Neural cell (in vitro differentiated cells): ENCODE data around the gene SUGCT.

Source experiments
- CTCF ChIP-seq: fragments of 450-650 bp; IDR thresholded peaks from 2 replicates; pipeline ENCODE4 v1.5.1; 2014; ENCODE audit warnings: antibody characterized with exemption, mild to moderate bottlenecking, moderate library complexity; ENCODE audit not compliant: poor library complexity, severe bottlenecking
- EP300 ChIP-seq: fragments of 450-650 bp; conservative IDR thresholded peaks from 2 replicates; pipeline ENCODE4 v1.6.1; 2014; ENCODE audit warnings: antibody characterized with exemption, mild to moderate bottlenecking, moderate library complexity; ENCODE audit not compliant: poor library complexity, severe bottlenecking
- EZH2 ChIP-seq: fragments of 200-600, 300-800 bp; shearing (Covaris generic), sonication (generic); IDR thresholded peaks from 2 replicates; pipeline ENCODE4 v1.6.1; 2014; ENCODE audit warnings: antibody characterized with exemption, low read length, borderline replicate concordance, mild to moderate bottlenecking; ENCODE audit not compliant: insufficient read depth, poor library complexity, severe bottlenecking
- POLR2AphosphoS5 ChIP-seq: IDR thresholded peaks from 2 replicates; pipeline ENCODE4 v1.6.1; 2012
- RAD21 ChIP-seq: fragments of 450-650 bp; conservative IDR thresholded peaks from 2 replicates; pipeline ENCODE4 v1.6.1; 2014; ENCODE audit warnings: antibody characterized with exemption, mild to moderate bottlenecking, moderate library complexity
- SMC3 ChIP-seq: fragments of 450-650 bp; conservative IDR thresholded peaks from 2 replicates; pipeline ENCODE4 v1.6.1; 2014; ENCODE audit warnings: antibody characterized with exemption, mild to moderate bottlenecking, moderate library complexity; ENCODE audit not compliant: poor library complexity
- TAF1 ChIP-seq: IDR thresholded peaks from 2 replicates; pipeline ENCODE4 v1.6.1; 2012; ENCODE audit warnings: low read depth

- TF ChIP-seq CTCF, result no peak
- no peak for TF ChIP-seq RAD21
- no peak for TF ChIP-seq EZH2
- no peak for TF ChIP-seq TAF1
- no peak for TF ChIP-seq EP300
- TF ChIP-seq POLR2AphosphoS5, result no peak
- TF ChIP-seq SMC3, result no peak
Measured at GRCh38 chr7:40755438-40755837, 620.6 kb downstream of the SUGCT start.
